Neuronal stem cell (in vitro differentiated cells): ENCODE measurements around the gene ZNF445. TPM values are rescaled to one million over a fixed set of nuclear protein-coding genes. Genes with fewer than 3 reads are reported as not detected.

Source experiments
- DNase-seq: peaks from one replicate; pipeline ENCODE4 v3.0.0-alpha.2; 2013; ENCODE audit warnings: low spot score
- H2AFZ ChIP-seq: one replicate; pipeline ENCODE4 v1.6.1; 2013; ENCODE audit warnings: mild to moderate bottlenecking, low read length, inconsistent platforms
- H2AK5ac ChIP-seq: 2 replicates; pipeline ENCODE4 v1.6.1; 2013; ENCODE audit warnings: low read depth, mild to moderate bottlenecking, inconsistent platforms, low read length, moderate library complexity, mixed read lengths
- H2BK120ac ChIP-seq: 2 replicates; pipeline ENCODE4 v1.6.1; 2013; ENCODE audit warnings: low read depth, mild to moderate bottlenecking, inconsistent platforms, low read length, moderate library complexity, mixed read lengths
- H2BK12ac ChIP-seq: one replicate; pipeline ENCODE4 v1.6.1; 2013; ENCODE audit warnings: low read length, inconsistent platforms
- H2BK15ac ChIP-seq: 2 replicates; pipeline ENCODE4 v1.6.1; 2013; ENCODE audit warnings: mild to moderate bottlenecking, low read length, inconsistent platforms, mixed read lengths
- H2BK5ac ChIP-seq: one replicate; pipeline ENCODE4 v1.6.1; 2013; ENCODE audit warnings: inconsistent platforms, mild to moderate bottlenecking, low read length, moderate library complexity
- H3K14ac ChIP-seq: one replicate; pipeline ENCODE4 v1.6.1; 2013; ENCODE audit warnings: low read length, inconsistent platforms
- H3K18ac ChIP-seq: 2 replicates; pipeline ENCODE4 v1.6.1; 2013; ENCODE audit warnings: low read length, inconsistent platforms
- H3K23ac ChIP-seq: 2 replicates; pipeline ENCODE4 v1.6.1; 2013; ENCODE audit warnings: low read depth, mild to moderate bottlenecking, mixed read lengths, low read length, inconsistent platforms; ENCODE audit not compliant: poor library complexity
- H3K27ac ChIP-seq: replicated peaks from 3 replicates; pipeline ENCODE4 v1.5.1; 2013; ENCODE audit warnings: low read length, inconsistent platforms
- H3K27me3 ChIP-seq, 3 experiments: 2 replicates each; pipeline ENCODE4 v1.6.1; 2013; ENCODE audit warnings: low read length in 3 of 3, mild to moderate bottlenecking in 2 of 3, inconsistent platforms in 1 of 3, low read depth in 1 of 3, mixed read lengths in 1 of 3, moderate library complexity in 1 of 3; ENCODE audit not compliant: control insufficient read depth in 3 of 3, insufficient read depth in 3 of 3
- H3K36me3 ChIP-seq, 2 donors: replicated peaks in 1 of 2; 2 replicates each; pipeline ENCODE4 v1.6.1; 2013; ENCODE audit warnings: low read length in 2 of 2; ENCODE audit not compliant: control insufficient read depth in 2 of 2, insufficient read depth in 2 of 2
- H3K4ac ChIP-seq: 2 replicates; pipeline ENCODE4 v1.6.1; 2013; ENCODE audit warnings: inconsistent platforms, mild to moderate bottlenecking, low read length, moderate library complexity
- H3K4me1 ChIP-seq, 2 donors: 1 replicate in 1 of 2; 2 replicates in 1 of 2; pipeline ENCODE4 v1.6.1; 2013; ENCODE audit warnings: low read length in 2 of 2, low read depth in 1 of 2; ENCODE audit not compliant: control insufficient read depth in 2 of 2, insufficient read depth in 1 of 2
- H3K4me2 ChIP-seq: one replicate; pipeline ENCODE4 v1.6.1; 2013; ENCODE audit warnings: mild to moderate bottlenecking, low read length, inconsistent platforms; ENCODE audit not compliant: insufficient read depth, poor library complexity, severe bottlenecking
- H3K4me3 ChIP-seq, 2 donors: 2 replicates each; pipeline ENCODE4 v1.5.1; 2013; ENCODE audit warnings: low read length in 2 of 2, mild to moderate bottlenecking in 2 of 2, inconsistent platforms in 1 of 2, moderate library complexity in 1 of 2
- H3K79me1 ChIP-seq: one replicate; pipeline ENCODE4 v1.6.1; 2013; ENCODE audit warnings: low read depth, mild to moderate bottlenecking, inconsistent platforms, low read length, moderate library complexity
- H3K9ac ChIP-seq: one replicate; pipeline ENCODE4 v1.6.1; 2013; ENCODE audit warnings: mild to moderate bottlenecking, low read depth, low read length, inconsistent platforms; ENCODE audit not compliant: poor library complexity
- H3K9me3 ChIP-seq, 2 donors: replicated peaks in 1 of 2; 2 replicates each; pipeline versions ENCODE3 to v1.6.1; 2013; ENCODE audit warnings: low read length in 2 of 2, mild to moderate bottlenecking in 2 of 2, inconsistent platforms in 1 of 2, low read depth in 1 of 2, mixed read lengths in 1 of 2, moderate library complexity in 1 of 2; ENCODE audit not compliant: control insufficient read depth in 2 of 2, insufficient read depth in 1 of 2
- H4K8ac ChIP-seq: one replicate; pipeline ENCODE4 v1.6.1; 2013; ENCODE audit warnings: low read depth, mild to moderate bottlenecking, inconsistent platforms, low read length, moderate library complexity
- H4K91ac ChIP-seq: one replicate; pipeline ENCODE4 v1.6.1; 2013; ENCODE audit warnings: low read length, low read depth, mild to moderate bottlenecking, inconsistent platforms; ENCODE audit not compliant: poor library complexity
- WGBS, 2 donors: extraction: QIAGEN DNeasy Blood & Tissue Kit; methylation state at CpG; one replicate each; pipeline ENCODE4 v1.1.7; 2013; ENCODE audit warnings: missing lambda C conversion rate in 2 of 2, mixed read lengths in 1 of 2; ENCODE audit not compliant: insufficient read length in 2 of 2, insufficient replicate concordance in 1 of 2; ENCODE audit errors: extremely low coverage in 2 of 2; 5-methylcytosine and 5-hydroxymethylcytosine counted together
- polyA plus RNA-seq, 2 experiments: library from polyadenylated mRNA; stranded (reverse); fragments of 200-250 nt; gene quantifications; one replicate each; pipeline ENCODE4 v1.2.3, GENCODE V29; 2013

ZNF445 gene
- 11.3 TPM for polyA plus RNA-seq (2013, experiment 1 of 2)
- polyA plus RNA-seq (2013, experiment 2 of 2) = 11.5 TPM

GRCh38 chr3:44477312-44478030 is at the start of gene ZNF445:
ZNF445 (minus strand) TSS chr3:44477670; CDS start chr3:44455549, 22,121 bp downstream.
- Histone ChIP-seq H3K27me3 (no peaks in the 10 kb centered on the region), H3K4me1 (peaks cover 5 to 7% of the 10 kb centered on the region in 2 donors), H3K4ac (no peak within 1 kb of the TSS), H3K27ac (no peak within 1 kb of the TSS), H3K18ac (no peak within 1 kb of the TSS), H4K91ac (no peak within 1 kb of the TSS), H3K4me2 (peak within 1 kb of the TSS; percentile 72), H2BK12ac (no peak within 1 kb of the TSS), H3K23ac (peak within 1 kb of the TSS; percentile 28), H2AK5ac (no peak within 1 kb of the TSS), H3K4me3 (peak within 1 kb of the TSS; percentile 73 to 82), H4K8ac (no peak within 1 kb of the TSS), H3K9me3 (peaks cover 0 to 3% of the 10 kb centered on the region in 2 donors), H2BK15ac (no peak within 1 kb of the TSS), H2BK5ac (no peak within 1 kb of the TSS), H3K79me1 (no peaks in the 10 kb centered on the region), H2AFZ (peak within 1 kb of the TSS; percentile 98), H3K36me3 (peaks cover 0 to 15% of the 10 kb centered on the region in 2 donors), H3K9ac (peak within 1 kb of the TSS; percentile 37), H3K14ac (no peak within 1 kb of the TSS), H2BK120ac (no peak within 1 kb of the TSS)
- DNase-seq = peak; percentile 83
- WGBS, 2 donors = no CpG with 5 or more reads among the region's 69 CpGs

GRCh38 chr3:44525060-44525459 is 47.6 kb upstream of the ZNF445 start:
- H3K36me3 ChIP-seq = no peaks in the 10 kb centered on the region
- no peak overlapping the region for H4K91ac ChIP-seq
- no peak overlapping the region for H3K23ac ChIP-seq
- no peak overlapping the region for H3K4me3 ChIP-seq
- H2BK12ac ChIP-seq = no peak overlapping the region
- H3K4me2 ChIP-seq = no peak overlapping the region
- peaks cover 0 to 20% (median 2%) of the 10 kb centered on the region in 3 experiments for H3K27me3 ChIP-seq
- no peaks in the 10 kb centered on the region for H3K4me1 ChIP-seq
- no peak for DNase-seq
- no peak overlapping the region for H2BK120ac ChIP-seq
- H2AK5ac ChIP-seq = no peak overlapping the region
- H2BK15ac ChIP-seq = no peak overlapping the region
- H3K18ac ChIP-seq = no peak overlapping the region
- no CpG with 5 or more reads among the region's 5 CpGs for WGBS, 2 donors
- no peak overlapping the region for H4K8ac ChIP-seq
- no peak overlapping the region for H2AFZ ChIP-seq
- H2BK5ac ChIP-seq = no peak overlapping the region
- H3K79me1 ChIP-seq = no peaks in the 10 kb centered on the region
- H3K14ac ChIP-seq = no peak overlapping the region
- no peak overlapping the region for H3K9ac ChIP-seq
- H3K9me3 ChIP-seq = no peaks in the 10 kb centered on the region
- no peak overlapping the region for H3K4ac ChIP-seq
- H3K27ac ChIP-seq = no peak overlapping the region

GRCh38 chr3:44522494-44522933 is 45.0 kb upstream of the ZNF445 start:
- Histone ChIP-seq H2BK120ac (no peak overlapping the region), H3K27me3 (peaks cover 0 to 13% (median 0%) of the 10 kb centered on the region in 3 experiments), H2BK15ac (no peak overlapping the region), H3K23ac (no peak overlapping the region), H3K27ac (no peak overlapping the region), H3K18ac (no peak overlapping the region), H3K4me2 (no peak overlapping the region), H3K4ac (no peak overlapping the region), H4K91ac (no peak overlapping the region), H4K8ac (no peak overlapping the region), H3K9ac (no peak overlapping the region), H3K79me1 (no peaks in the 10 kb centered on the region), H3K4me1 (no peaks in the 10 kb centered on the region), H2AFZ (no peak overlapping the region), H3K9me3 (no peaks in the 10 kb centered on the region), H2AK5ac (no peak overlapping the region), H2BK5ac (no peak overlapping the region), H3K36me3 (no peaks in the 10 kb centered on the region), H2BK12ac (no peak overlapping the region), H3K14ac (no peak overlapping the region), H3K4me3 (no peak overlapping the region)
- no CpG with 5 or more reads among the region's 7 CpGs for WGBS, 2 donors
- DNase-seq = no peak

- H2AFZ ChIP-seq = no peak overlapping the region
- H2BK12ac ChIP-seq = no peak overlapping the region
- no peaks in the 10 kb centered on the region for H3K36me3 ChIP-seq
- H3K4me3 ChIP-seq = no peak overlapping the region
- no peak overlapping the region for H3K18ac ChIP-seq
- H2AK5ac ChIP-seq = no peak overlapping the region
- H3K4ac ChIP-seq = no peak overlapping the region
- peaks cover 0 to 13% (median 0%) of the 10 kb centered on the region in 3 experiments for H3K27me3 ChIP-seq
- no peak overlapping the region for H4K91ac ChIP-seq
- H3K4me2 ChIP-seq = no peak overlapping the region
- no peak overlapping the region for H3K27ac ChIP-seq
- WGBS, 2 donors = no CpG with 5 or more reads among the region's 3 CpGs
- no peak overlapping the region for H2BK120ac ChIP-seq
- no peak for DNase-seq
- no peak overlapping the region for H3K14ac ChIP-seq
- no peak overlapping the region for H3K23ac ChIP-seq
- no peak overlapping the region for H2BK15ac ChIP-seq
- no peak overlapping the region for H3K9ac ChIP-seq
- H3K79me1 ChIP-seq = no peaks in the 10 kb centered on the region
- H3K9me3 ChIP-seq = no peaks in the 10 kb centered on the region
- no peaks in the 10 kb centered on the region for H3K4me1 ChIP-seq
- H2BK5ac ChIP-seq = no peak overlapping the region
- no peak overlapping the region for H4K8ac ChIP-seq
Measured at GRCh38 chr3:44521721-44522120, 44.3 kb upstream of the ZNF445 start.
